ENCODE results near the gene HOXD9. TPM values are rescaled to one million over a fixed set of nuclear protein-coding genes. Genes with fewer than 3 reads are reported as not detected.

Gene HOXD9
- total RNA-seq, 1 donor from 2014 or later: not detected

GRCh38 chr2:176156301-176156806, 33.8 kb downstream of the HOXD9 start:
- DNase-seq (ENCODE audit: low spot score): no peak
- TF ChIP-seq CTCF (IDR thresholded peaks at IDR 0.05): no peak
- Mint-ChIP-seq H3K27ac (ENCODE audit: unreplicated experiment) (no peak overlapping the region), H3K9me3 (ENCODE audit: low read depth) (no peaks in the 10 kb centered on the region), H3K27me3 (ENCODE audit: low read depth) (peaks cover 79% of the 10 kb centered on the region), H3K36me3 (ENCODE audit: low read depth) (peaks cover 4% of the 10 kb centered on the region), H3K4me3 (ENCODE audit: unreplicated experiment) (no peak overlapping the region), H3K4me1 (ENCODE audit: low read depth) (peaks cover 6% of the 10 kb centered on the region)

- DNase-seq (ENCODE audit: low spot score): no peak
- Mint-ChIP-seq H3K36me3 (ENCODE audit: low read depth) (peaks cover 6% of the 10 kb centered on the region), H3K27me3 (ENCODE audit: low read depth) (peaks cover 81% of the 10 kb centered on the region), H3K4me3 (ENCODE audit: unreplicated experiment) (peak within 1 kb of the TSS; percentile 16), H3K9me3 (ENCODE audit: low read depth) (no peaks in the 10 kb centered on the region), H3K27ac (ENCODE audit: unreplicated experiment) (no peak within 1 kb of the TSS), H3K4me1 (ENCODE audit: low read depth) (peaks cover 6% of the 10 kb centered on the region)
- no peak for TF ChIP-seq CTCF (IDR thresholded peaks at IDR 0.05)
Measured at GRCh38 chr2:176156807-176157498, 34.4 kb downstream of the HOXD9 start, which contains the start of gene HOXD3. Gene HOXD3 (plus strand): TSS chr2:176157307. CDS start chr2:176169115, 11,808 bp downstream.

- no peaks in the 10 kb centered on the region for H3K9me3 Mint-ChIP-seq (ENCODE audit: low read depth)
- H3K4me3 Mint-ChIP-seq (ENCODE audit: unreplicated experiment): peak overlapping the region; percentile 16
- peaks cover 6% of the 10 kb centered on the region for H3K4me1 Mint-ChIP-seq (ENCODE audit: low read depth)
- TF ChIP-seq CTCF (IDR thresholded peaks at IDR 0.05): no peak
- no peak overlapping the region for H3K27ac Mint-ChIP-seq (ENCODE audit: unreplicated experiment)
- peaks cover 6% of the 10 kb centered on the region for H3K36me3 Mint-ChIP-seq (ENCODE audit: low read depth)
- DNase-seq (ENCODE audit: low spot score): no peak
- H3K27me3 Mint-ChIP-seq (ENCODE audit: low read depth): peaks cover 81% of the 10 kb centered on the region
Measured at GRCh38 chr2:176157499-176158185, 35.1 kb downstream of the HOXD9 start.

GRCh38 chr2:176158186-176158591, 35.7 kb downstream of the HOXD9 start:
- no peak overlapping the region for H3K27ac Mint-ChIP-seq (ENCODE audit: unreplicated experiment)
- DNase-seq (ENCODE audit: low spot score): no peak
- peaks cover 6% of the 10 kb centered on the region for H3K4me1 Mint-ChIP-seq (ENCODE audit: low read depth)
- no peaks in the 10 kb centered on the region for H3K9me3 Mint-ChIP-seq (ENCODE audit: low read depth)
- H3K27me3 Mint-ChIP-seq (ENCODE audit: low read depth): peaks cover 81% of the 10 kb centered on the region
- H3K4me3 Mint-ChIP-seq (ENCODE audit: unreplicated experiment): no peak overlapping the region
- peaks cover 6% of the 10 kb centered on the region for H3K36me3 Mint-ChIP-seq (ENCODE audit: low read depth)
- TF ChIP-seq CTCF (IDR thresholded peaks at IDR 0.05): no peak

- H3K4me1 Mint-ChIP-seq (ENCODE audit: low read depth): peaks cover 6% of the 10 kb centered on the region
- no peak overlapping the region for H3K4me3 Mint-ChIP-seq (ENCODE audit: unreplicated experiment)
- peaks cover 4% of the 10 kb centered on the region for H3K9me3 Mint-ChIP-seq (ENCODE audit: low read depth)
- H3K27me3 Mint-ChIP-seq (ENCODE audit: low read depth): peaks cover 82% of the 10 kb centered on the region
- no peak for DNase-seq (ENCODE audit: low spot score)
- peaks cover 9% of the 10 kb centered on the region for H3K36me3 Mint-ChIP-seq (ENCODE audit: low read depth)
- TF ChIP-seq CTCF (IDR thresholded peaks at IDR 0.05): no peak
- no peak overlapping the region for H3K27ac Mint-ChIP-seq (ENCODE audit: unreplicated experiment)
Measured at GRCh38 chr2:176158855-176159662, 36.5 kb downstream of the HOXD9 start.

Measured in chondrocyte (in vitro differentiated cells).